HCT116 (cell line): Measurements from ENCODE around the gene KLRC3. TPM values are rescaled to one million over a fixed set of nuclear protein-coding genes. Genes with fewer than 3 reads are reported as not detected.
A peak's percentile ranks its signal among the peaks of the same experiment; 100 is the strongest.

ENCODE experiments used
- ATAC-seq: fragments of 200-7000 bp; cut with Tn5 transposase; 2 replicates; pipeline ENCODE4 v1.9.1; 2020; ENCODE audit warnings: mild to moderate bottlenecking, moderate library complexity
- BruUV-seq: library from RNA; stranded (reverse); fragments of 400-500 nt; replicated peaks from 2 replicates; lab custom pipeline; 2021; lab: Mats Ljungman, UMichigan
- CTCF ChIA-PET: fragments of 300-600 bp; sonication (Branson Sonifier 250); formaldehyde crosslinking; loops from one replicate; lab custom pipeline; 2021; ENCODE audit warnings: antibody characterized with exemption; lab: Charles Lee
- POLR2A ChIA-PET: fragments of 300-600, 350-600 bp; sonication (Branson Sonifier 250); formaldehyde crosslinking; loops from one replicate; lab custom pipeline; 2021; ENCODE audit warnings: antibody characterized with exemption; lab: Charles Lee
- RAD21 ChIA-PET, 2 experiments: fragments of 300-600 bp; sonication (Branson Sonifier 250); formaldehyde crosslinking; loops; one replicate each; lab custom pipeline; 2023; ENCODE audit warnings: low total read pairs in 2 of 2; ENCODE audit not compliant: uncharacterized antibody in 2 of 2, unreplicated experiment in 2 of 2, low non-redundant PET in 1 of 2; lab: Charles Lee
- DNase-seq: peaks from one replicate; pipeline ENCODE4 v3.0.0-alpha.2; 2010; ENCODE audit warnings: low read depth, low spot score
- H2AFZ ChIP-seq: fragments of 200-600 bp; shearing (Covaris generic), sonication (generic); 2 replicates; pipeline ENCODE4 v1.6.1; 2017; ENCODE audit warnings: low read depth, mixed run types, mixed read lengths, antibody characterized with exemption, low read length; ENCODE audit not compliant: poor library complexity, severe bottlenecking
- H3K27ac ChIP-seq: 2 replicates; pipeline ENCODE4 v1.5.1; 2012; ENCODE audit warnings: low read depth, low read length
- H3K27me3 ChIP-seq: fragments of 200-600 bp; sonication (generic); 2 replicates; pipeline ENCODE4 v1.6.1; 2016; ENCODE audit warnings: mixed run types, low read length, mixed read lengths; ENCODE audit not compliant: insufficient read depth
- H3K36me3 ChIP-seq, 2 experiments: fragments of 200-500 bp in 1 of 2; fragments of 200-600 bp in 1 of 2; sonication (Bioruptor generic) in 1 of 2; sonication (generic) in 1 of 2; 2 replicates each; pipeline versions ENCODE4 v1.5.1 to v1.6.1; 2014 to 2016; ENCODE audit warnings: low read length in 2 of 2, inconsistent platforms in 1 of 2, mixed read lengths in 1 of 2, mixed run types in 1 of 2; ENCODE audit not compliant: insufficient read depth in 2 of 2, control insufficient read depth in 1 of 2
- H3K4me1 ChIP-seq, 2 experiments: fragments of 200-600 bp in 1 of 2; sonication (generic) in 1 of 2; 2 replicates each; pipeline versions ENCODE4 v1.5.1 to v1.6.1; 2012 to 2017; ENCODE audit warnings: low read length in 2 of 2, inconsistent platforms in 1 of 2, mild to moderate bottlenecking in 1 of 2, mixed read lengths in 1 of 2, mixed run types in 1 of 2, moderate library complexity in 1 of 2; ENCODE audit not compliant: insufficient read depth in 2 of 2, control insufficient read depth in 1 of 2
- H3K4me2 ChIP-seq: fragments of 200-600 bp; sonication (generic); 2 replicates; pipeline ENCODE4 v1.6.1; 2017; ENCODE audit warnings: mixed run types, low read length, mixed read lengths
- H3K4me3 ChIP-seq, 2 experiments: fragments of 200-600 bp in 1 of 2; sonication (generic) in 1 of 2; replicated peaks in 1 of 2; 2 replicates each; pipeline ENCODE4 v1.5.1; 2011 to 2016; ENCODE audit warnings: low read length in 2 of 2, control low read depth in 1 of 2, low read depth in 1 of 2, mild to moderate bottlenecking in 1 of 2, mixed read lengths in 1 of 2, mixed run types in 1 of 2
- H3K79me2 ChIP-seq: fragments of 200-600 bp; sonication (generic); 2 replicates; pipeline ENCODE4 v1.6.1; 2017; ENCODE audit warnings: mild to moderate bottlenecking, mixed run types, low read length, moderate library complexity, mixed read lengths; ENCODE audit not compliant: insufficient read depth
- H3K9ac ChIP-seq: fragments of 200-600 bp; sonication (generic); 2 replicates; pipeline ENCODE4 v1.6.1; 2016; ENCODE audit warnings: low read length, mixed read lengths
- H3K9me2 ChIP-seq: fragments of 200-600 bp; sonication (generic), shearing (Covaris generic); 2 replicates; pipeline ENCODE4 v1.6.1; 2017; ENCODE audit warnings: mixed run types, mild to moderate bottlenecking, moderate library complexity; ENCODE audit not compliant: insufficient read depth
- H3K9me3 ChIP-seq, 2 experiments: fragments of 200-500 bp in 1 of 2; fragments of 200-600 bp in 1 of 2; sonication (Bioruptor generic) in 1 of 2; sonication (generic) in 1 of 2; 2 replicates each; pipeline ENCODE4 v1.6.1; 2014 to 2017; ENCODE audit warnings: low read length in 2 of 2, mixed read lengths in 2 of 2, inconsistent platforms in 1 of 2, low read depth in 1 of 2, mild to moderate bottlenecking in 1 of 2, mixed run types in 1 of 2, moderate library complexity in 1 of 2; ENCODE audit not compliant: control insufficient read depth in 1 of 2, insufficient read depth in 1 of 2
- H4K20me1 ChIP-seq: fragments of 200-600 bp; sonication (generic), shearing (Covaris generic); 2 replicates; pipeline ENCODE4 v1.6.1; 2017; ENCODE audit warnings: mixed run types, mild to moderate bottlenecking, moderate library complexity; ENCODE audit not compliant: insufficient read depth
- CBX3 ChIP-seq: IDR thresholded peaks from 2 replicates; pipeline ENCODE4 v1.6.1; 2012; ENCODE audit warnings: low read depth
- CEBPB ChIP-seq: IDR thresholded peaks from 2 replicates; pipeline ENCODE4 v1.6.1; 2012; ENCODE audit warnings: low read depth
- EZH2phosphoT487 ChIP-seq: fragments of 200-600 bp; IDR thresholded peaks from 2 replicates; pipeline ENCODE4 v1.6.1; 2018; ENCODE audit warnings: antibody characterized with exemption, borderline replicate concordance
- FOSL1 ChIP-seq: IDR thresholded peaks from 2 replicates; pipeline ENCODE4 v1.6.1; 2012; ENCODE audit warnings: low read depth
- JUND ChIP-seq: IDR thresholded peaks from 2 replicates; pipeline ENCODE4 v1.6.1; 2012
- POLR2AphosphoS5 ChIP-seq: IDR thresholded peaks from 2 replicates; pipeline ENCODE4 v1.6.1; 2011; ENCODE audit warnings: mild to moderate bottlenecking, low read depth, low read length, moderate library complexity
- RAD21 ChIP-seq: IDR thresholded peaks from 2 replicates; pipeline ENCODE4 v1.6.1; 2012; ENCODE audit warnings: low read depth, mild to moderate bottlenecking
- REST ChIP-seq: IDR thresholded peaks from 2 replicates; pipeline ENCODE4 v1.6.1; 2012; ENCODE audit warnings: low read depth
- SP1 ChIP-seq: IDR thresholded peaks from 2 replicates; pipeline ENCODE4 v1.6.1; 2012; ENCODE audit warnings: low read depth
- SRF ChIP-seq: IDR thresholded peaks from 2 replicates; pipeline ENCODE4 v1.6.1; 2012; ENCODE audit warnings: low read depth
- TCF7L2 ChIP-seq: IDR thresholded peaks from 2 replicates; pipeline ENCODE4 v1.7.0; 2011; ENCODE audit warnings: borderline replicate concordance, inconsistent platforms; ENCODE audit not compliant: insufficient read depth, insufficient read length; ENCODE audit errors: extremely low read depth
- YY1 ChIP-seq: IDR thresholded peaks from 2 replicates; pipeline ENCODE4 v1.6.1; 2011; ENCODE audit warnings: low read length, low read depth, moderate library complexity, mild to moderate bottlenecking; ENCODE audit not compliant: insufficient replicate concordance; ENCODE audit errors: extremely low read depth
- intact Hi-C: fragments of 100-400 bp; cut with micrococcal nuclease; formaldehyde crosslinking; loops from 2 replicates; pipeline ENCODE4 v1.10.0; 2022
- total RNA-seq: library from RNA; stranded (reverse); gene quantifications from one replicate; pipeline ENCODE4 v1.2.1, GENCODE V29; 2021; ENCODE audit not compliant: unreplicated experiment
- TF ChIP-seq, protein P1 (sequence below): IDR thresholded peaks from 2 replicates; pipeline ENCODE4 v1.6.1; 2012

The KLRC3 gene
- total RNA-seq, 1 experiment from 2014 or later = 1.8 TPM

DNA sequence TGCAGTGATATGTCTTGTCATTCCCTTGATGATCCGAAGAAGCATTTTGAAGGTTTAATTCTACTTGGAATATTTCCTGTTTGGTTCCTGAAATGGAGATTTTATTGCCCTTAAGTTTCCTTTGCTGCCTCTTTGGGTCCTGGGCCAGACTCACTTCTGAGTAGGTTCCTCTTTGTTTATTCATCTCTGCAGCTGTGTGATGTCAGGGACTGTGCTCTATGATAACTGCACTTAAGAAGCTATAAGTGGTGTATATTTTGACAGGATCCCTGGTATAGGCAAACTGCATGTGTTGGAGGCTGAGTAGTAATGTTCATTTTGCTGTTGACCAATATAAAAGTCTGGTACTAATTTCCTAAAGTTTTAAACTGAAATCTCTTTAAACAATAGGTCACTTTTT is 11.0 kb downstream of the KLRC3 start, which contains the start of gene KLRC4:
Gene KLRC4 (minus strand): TSS at position 366 of the 400 bp plus-strand sequence. CDS start 182 bp downstream, at position 184.
- intact Hi-C loops = loop anchor here (10.0 kb wide), 1 partner anchor 45 kb away; the partner anchor contains the start of gene KLRC1
- Histone ChIP-seq H3K4me2 (peak within 1 kb of the TSS; percentile 30), H3K9me2 (no peaks in the 10 kb centered on the region), H3K27me3 (no peaks in the 10 kb centered on the region), H3K27ac (peak within 1 kb of the TSS; percentile 63), H3K4me1 (peaks cover 14% of the 10 kb centered on the region in 2 experiments), H3K4me3 (no peak within 1 kb of the TSS), H3K36me3 (no peaks in the 10 kb centered on the region), H3K79me2 (no peaks in the 10 kb centered on the region), H3K9ac (no peak within 1 kb of the TSS), H4K20me1 (no peaks in the 10 kb centered on the region), H3K9me3 (no peaks in the 10 kb centered on the region), H2AFZ (peak within 1 kb of the TSS; percentile 69)
- POLR2A ChIA-PET = no interaction called here
- CTCF ChIA-PET = no interaction called here
- TF ChIP-seq SRF (peak; percentile 51; the same call in 1 of the 2 replicates), YY1 (peak; percentile 67), EZH2phosphoT487 (no peak), RAD21 (peak; percentile 21; the same call in 1 of the 2 replicates), TCF7L2 (peak; percentile 86), REST (no peak), CBX3 (peak; percentile 87; the same call in 1 of the 2 replicates), FOSL1 (peak; percentile 13; the same call in 1 of the 2 replicates), CEBPB (peak; percentile 49; the same call in 1 of the 2 replicates), POLR2AphosphoS5 (no peak), JUND (peak; percentile 57), SP1 (peak; percentile 62)
- TF ChIP-seq, protein P1, sequence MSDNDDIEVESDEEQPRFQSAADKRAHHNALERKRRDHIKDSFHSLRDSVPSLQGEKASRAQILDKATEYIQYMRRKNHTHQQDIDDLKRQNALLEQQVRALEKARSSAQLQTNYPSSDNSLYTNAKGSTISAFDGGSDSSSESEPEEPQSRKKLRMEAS = peak; percentile 39; the same call in 1 of the 2 replicates
- RAD21 ChIA-PET = no interaction called here
- DNase-seq = peak; percentile 63
- ATAC-seq = peak; percentile 82
- BruUV-seq = no TSS peak
